ENCODE data around the gene RGS6. TPM values are rescaled to one million over a fixed set of nuclear protein-coding genes. Genes with fewer than 3 reads are reported as not detected.
"Not testable (repeated sequence)": the region's sequence is repeated elsewhere in the genome, so short reads cannot be mapped to it uniquely, and the experiment has no call there.

The RGS6 gene
- total RNA-seq, 1 donor, result not detected

DNA sequence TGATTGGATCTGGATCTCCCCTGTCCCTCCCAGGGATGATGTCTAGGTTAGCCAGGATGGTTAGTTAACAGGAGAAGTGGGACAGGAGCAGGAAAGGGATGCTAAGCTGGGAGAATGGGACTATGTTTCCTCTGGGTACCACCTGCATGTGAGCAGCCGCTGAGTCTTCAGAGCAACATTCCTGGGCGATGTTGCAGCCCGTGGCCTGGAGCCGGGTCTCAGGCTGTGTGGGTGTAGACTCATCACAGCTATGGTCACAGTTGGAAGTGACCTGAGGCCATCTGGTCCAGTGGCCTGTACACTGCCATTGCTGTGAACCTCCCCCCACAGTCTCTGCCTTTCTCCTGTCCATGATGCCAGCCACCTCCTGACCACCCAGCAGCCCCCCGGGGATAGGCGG lies 539.1 kb downstream of the RGS6 start:
- Histone ChIP-seq H3K27ac (ENCODE audit: low read depth, low read length) (no peak overlapping the region), H3K9me3 (ENCODE audit: low read depth, low read length) (peaks cover 2% of the 10 kb centered on the region), H2AFZ (ENCODE audit: low read length) (no peak overlapping the region), H4K20me1 (ENCODE audit: insufficient read depth, low read length) (no peaks in the 10 kb centered on the region), H3K36me3 (ENCODE audit: insufficient read depth, low read length) (no peaks in the 10 kb centered on the region), H3K4me2 (ENCODE audit: insufficient read depth, low read length) (no peak overlapping the region), H3K4me3 (ENCODE audit: insufficient read depth, low read length) (no peak overlapping the region), H3K79me2 (ENCODE audit: insufficient read depth, low read length) (no peaks in the 10 kb centered on the region), H3K27me3 (ENCODE audit: insufficient read depth, low read length) (peaks cover 15% of the 10 kb centered on the region), H3K4me1 (ENCODE audit: insufficient read depth, low read length) (peaks cover 2% of the 10 kb centered on the region)
- no peak for DNase-seq (ENCODE audit: insufficient read length, low spot score, missing footprints)
- TF ChIP-seq, protein P1, sequence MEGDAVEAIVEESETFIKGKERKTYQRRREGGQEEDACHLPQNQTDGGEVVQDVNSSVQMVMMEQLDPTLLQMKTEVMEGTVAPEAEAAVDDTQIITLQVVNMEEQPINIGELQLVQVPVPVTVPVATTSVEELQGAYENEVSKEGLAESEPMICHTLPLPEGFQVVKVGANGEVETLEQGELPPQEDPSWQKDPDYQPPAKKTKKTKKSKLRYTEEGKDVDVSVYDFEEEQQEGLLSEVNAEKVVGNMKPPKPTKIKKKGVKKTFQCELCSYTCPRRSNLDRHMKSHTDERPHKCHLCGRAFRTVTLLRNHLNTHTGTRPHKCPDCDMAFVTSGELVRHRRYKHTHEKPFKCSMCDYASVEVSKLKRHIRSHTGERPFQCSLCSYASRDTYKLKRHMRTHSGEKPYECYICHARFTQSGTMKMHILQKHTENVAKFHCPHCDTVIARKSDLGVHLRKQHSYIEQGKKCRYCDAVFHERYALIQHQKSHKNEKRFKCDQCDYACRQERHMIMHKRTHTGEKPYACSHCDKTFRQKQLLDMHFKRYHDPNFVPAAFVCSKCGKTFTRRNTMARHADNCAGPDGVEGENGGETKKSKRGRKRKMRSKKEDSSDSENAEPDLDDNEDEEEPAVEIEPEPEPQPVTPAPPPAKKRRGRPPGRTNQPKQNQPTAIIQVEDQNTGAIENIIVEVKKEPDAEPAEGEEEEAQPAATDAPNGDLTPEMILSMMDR (IDR thresholded peaks at IDR 0.05; ENCODE audit: extremely low read depth, low read depth, low read length), result no peak

- no peak overlapping the region for H2AFZ ChIP-seq (ENCODE audit: low read length)
- TF ChIP-seq, protein P1 (IDR thresholded peaks at IDR 0.05; ENCODE audit: extremely low read depth, low read depth, low read length), result peak; percentile 21
- DNase-seq (ENCODE audit: insufficient read length, low spot score, missing footprints), result no peak
Measured at GRCh38 chr14:72472845-72473244, 540.6 kb downstream of the RGS6 start.

GRCh38 chr14:72476657-72477499 lies 544.6 kb downstream of the RGS6 start:
- H2AFZ ChIP-seq (ENCODE audit: low read length), result no peak overlapping the region
- H4K20me1 ChIP-seq (ENCODE audit: insufficient read depth, low read length), result no peaks in the 10 kb centered on the region
- peak overlapping the region; percentile 51 for H3K4me2 ChIP-seq (ENCODE audit: insufficient read depth, low read length)
- no peaks in the 10 kb centered on the region for H3K36me3 ChIP-seq (ENCODE audit: insufficient read depth, low read length)
- no peak overlapping the region for H3K27ac ChIP-seq (ENCODE audit: low read depth, low read length)
- H3K27me3 ChIP-seq (ENCODE audit: insufficient read depth, low read length), result peaks cover 24% of the 10 kb centered on the region
- peak; percentile 60 for DNase-seq (ENCODE audit: insufficient read length, low spot score, missing footprints)
- H3K79me2 ChIP-seq (ENCODE audit: insufficient read depth, low read length), result no peaks in the 10 kb centered on the region
- H3K9me3 ChIP-seq (ENCODE audit: low read depth, low read length), result no peaks in the 10 kb centered on the region
- TF ChIP-seq, protein P1 (IDR thresholded peaks at IDR 0.05; ENCODE audit: extremely low read depth, low read depth, low read length), result no peak
- no peak overlapping the region for H3K4me3 ChIP-seq (ENCODE audit: insufficient read depth, low read length)
- H3K4me1 ChIP-seq (ENCODE audit: insufficient read depth, low read length), result peaks cover 7% of the 10 kb centered on the region

More at GRCh38 chr14:72472845-72473244, 540.6 kb downstream of the RGS6 start:
- Histone ChIP-seq H3K4me1 (ENCODE audit: insufficient read depth, low read length) (peaks cover 7% of the 10 kb centered on the region), H3K9me3 (ENCODE audit: low read depth, low read length) (no peaks in the 10 kb centered on the region), H3K79me2 (ENCODE audit: insufficient read depth, low read length) (no peaks in the 10 kb centered on the region), H3K4me3 (ENCODE audit: insufficient read depth, low read length) (no peak overlapping the region), H3K27ac (ENCODE audit: low read depth, low read length) (no peak overlapping the region), H3K36me3 (ENCODE audit: insufficient read depth, low read length) (no peaks in the 10 kb centered on the region), H4K20me1 (ENCODE audit: insufficient read depth, low read length) (no peaks in the 10 kb centered on the region), H3K4me2 (ENCODE audit: insufficient read depth, low read length) (no peak overlapping the region), H3K27me3 (ENCODE audit: insufficient read depth, low read length) (peaks cover 15% of the 10 kb centered on the region)

GRCh38 chr14:72477578-72477977 lies 545.3 kb downstream of the RGS6 start:
- H3K27me3 ChIP-seq (ENCODE audit: insufficient read depth, low read length), result peaks cover 23% of the 10 kb centered on the region
- H3K9me3 ChIP-seq (ENCODE audit: low read depth, low read length); H3K4me3 ChIP-seq (ENCODE audit: insufficient read depth, low read length); H3K4me2 ChIP-seq (ENCODE audit: insufficient read depth, low read length); H2AFZ ChIP-seq (ENCODE audit: low read length); DNase-seq (ENCODE audit: insufficient read length, low spot score, missing footprints); H3K36me3 ChIP-seq (ENCODE audit: insufficient read depth, low read length); H3K27ac ChIP-seq (ENCODE audit: low read depth, low read length); H3K4me1 ChIP-seq (ENCODE audit: insufficient read depth, low read length); H3K79me2 ChIP-seq (ENCODE audit: insufficient read depth, low read length); H4K20me1 ChIP-seq (ENCODE audit: insufficient read depth, low read length): not testable (repeated sequence)

Data from osteoblast (primary cell).